Left lung (tissue), 10 donors: ENCODE measurements around the gene GIMAP1. TPM values are rescaled to one million over a fixed set of nuclear protein-coding genes. Genes with fewer than 3 reads are reported as not detected.
A peak's percentile ranks its signal among the peaks of the same experiment; 100 is the strongest.

Experiments used
- ATAC-seq: fragments of 200-7000 bp; cut with Tn5 transposase; one replicate; pipeline ENCODE4 v1.9.1; 2020; ENCODE audit warnings: moderate library complexity
- DNase-seq, 4 donors: peaks; one replicate each; pipeline ENCODE4 v3.0.0-alpha.2; 2013 to 2020
- H3K27ac ChIP-seq, 2 donors: fragments of 200-600 bp; sonication (generic) in 1 of 2; one replicate each; pipeline versions ENCODE4 v1.5.0 to v1.8.0; 2020 to 2021
- H3K27me3 ChIP-seq, 2 donors: fragments of 200-600 bp; sonication (generic) in 1 of 2; one replicate each; pipeline versions ENCODE4 v1.5.0 to v1.8.0; 2020 to 2021
- H3K36me3 ChIP-seq, 2 donors: fragments of 200-600 bp; sonication (generic) in 1 of 2; one replicate each; pipeline versions ENCODE4 v1.5.0 to v1.8.0; 2020 to 2021
- H3K4me1 ChIP-seq, 2 donors: fragments of 200-600 bp; one replicate each; pipeline ENCODE4 v1.8.0; 2021
- H3K4me3 ChIP-seq, 2 donors: fragments of 200-600 bp; sonication (generic) in 1 of 2; one replicate each; pipeline versions ENCODE4 v1.5.0 to v1.8.0; 2020 to 2021; ENCODE audit warnings: mild to moderate bottlenecking in 1 of 2
- H3K9me3 ChIP-seq, 2 donors: fragments of 200-600 bp; sonication (generic) in 1 of 2; one replicate each; pipeline versions ENCODE4 v1.5.0 to v1.8.0; 2020 to 2021
- CTCF ChIP-seq, 2 donors: fragments of 200-600 bp; sonication (generic) in 1 of 2; IDR thresholded peaks; one replicate each; pipeline versions ENCODE4 v1.5.0 to v1.8.0; 2021; ENCODE audit warnings: antibody characterized with exemption in 2 of 2
- intact Hi-C, 2 donors: fragments of 100-400 bp; cut with DNase I; formaldehyde crosslinking; loops; one replicate each; pipeline versions ENCODE4 v1.11.2 to v1.14.2; 2022
- polyA plus RNA-seq, 6 donors: library from polyadenylated mRNA; unstranded; fragments of 120-200 nt; gene quantifications; one replicate each; pipeline ENCODE4 v1.2.1, GENCODE V29; 2013; ENCODE audit not compliant: insufficient read length in 6 of 6
- total RNA-seq, 2 donors: library from RNA; stranded (reverse); fragmentation: NEBNext Ultra II Directional; extraction: Animal tissue kit (Norgen Biotek cat#: 25700); gene quantifications; one replicate each; pipeline ENCODE4 v1.2.1, GENCODE V29; 2021
- donor health status: DM: no; HTN: yes; CAD: no.
- donor health status: DM: no; HTN: no; CAD: no.

Gene GIMAP1
- total and polyA plus RNA-seq, 8 donors = 4.2 to 11.3 (median 5.7) TPM

- Histone ChIP-seq H3K27ac (peak overlapping the region; percentile 70 to 75), H3K4me1 (peaks cover 0 to 60% of the 10 kb centered on the region in 2 donors), H3K4me3 (peak overlapping the region in 1 of 2 donors; percentile 63), H3K27me3 (no peaks in the 10 kb centered on the region), H3K9me3 (no peaks in the 10 kb centered on the region), H3K36me3 (peaks cover 0 to 47% of the 10 kb centered on the region in 2 donors)
- DNase-seq (no peak), ATAC-seq (no peak)
- intact Hi-C loops = no loop called here
- TF ChIP-seq CTCF (IDR thresholded peaks at IDR 0.05) = no peak
Observed at GRCh38 chr7:150740053-150740452, 23.6 kb downstream of the GIMAP1 start.

- Histone ChIP-seq H3K9me3 (no peaks in the 10 kb centered on the region), H3K4me3 (peak overlapping the region in 1 of 2 donors; percentile 63), H3K27me3 (no peaks in the 10 kb centered on the region), H3K36me3 (peaks cover 0 to 48% of the 10 kb centered on the region in 2 donors), H3K4me1 (peaks cover 0 to 49% of the 10 kb centered on the region in 2 donors), H3K27ac (peak overlapping the region in 1 of 2 donors; percentile 34)
- intact Hi-C loops = no loop called here
- no peak for TF ChIP-seq CTCF (IDR thresholded peaks at IDR 0.05)
- no peak for DNase-seq
- no peak for ATAC-seq
Observed at GRCh38 chr7:150742286-150742968, 26.0 kb downstream of the GIMAP1 start.

- no peaks in the 10 kb centered on the region for H3K9me3 ChIP-seq
- intact Hi-C loops = no loop called here
- H3K27me3 ChIP-seq = no peaks in the 10 kb centered on the region
- peaks cover 0 to 48% of the 10 kb centered on the region in 2 donors for H3K36me3 ChIP-seq
- no peak for DNase-seq
- no peak for TF ChIP-seq CTCF (IDR thresholded peaks at IDR 0.05)
- ATAC-seq = no peak
- H3K4me1 ChIP-seq = peaks cover 0 to 49% of the 10 kb centered on the region in 2 donors
- H3K27ac ChIP-seq = no peak overlapping the region
- H3K4me3 ChIP-seq = peak overlapping the region in 1 of 2 donors; percentile 63
Observed at GRCh38 chr7:150744041-150744656, 27.7 kb downstream of the GIMAP1 start.

DNA sequence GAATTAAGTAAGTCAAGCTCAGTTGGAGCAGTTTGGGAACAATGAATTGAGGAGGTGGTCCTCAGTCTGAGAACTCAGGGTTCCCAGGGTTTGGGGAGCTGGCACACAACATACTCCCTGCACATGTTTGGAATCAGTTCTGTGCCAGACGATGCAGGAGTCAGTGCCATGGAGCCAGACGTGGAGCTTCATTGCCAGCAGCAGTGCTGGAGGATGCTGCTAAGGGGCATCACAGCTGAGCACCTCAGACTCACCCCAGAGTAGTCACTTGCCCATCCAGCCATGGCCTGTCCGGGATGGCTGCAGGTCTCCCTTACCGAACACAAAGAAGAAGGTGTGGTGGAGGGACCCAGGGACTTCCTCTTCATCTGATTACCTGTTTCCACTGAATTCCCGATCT, 28.7 kb downstream of the GIMAP1 start:
- peaks cover 0 to 48% of the 10 kb centered on the region in 2 donors for H3K36me3 ChIP-seq
- peak overlapping the region in 1 of 2 donors; percentile 7 for H3K27ac ChIP-seq
- no peaks in the 10 kb centered on the region for H3K9me3 ChIP-seq
- ATAC-seq (no peak), DNase-seq (no peak)
- TF ChIP-seq CTCF (IDR thresholded peaks at IDR 0.05) = no peak
- H3K4me3 ChIP-seq = no peak overlapping the region
- intact Hi-C loops = no loop called here
- H3K27me3 ChIP-seq = no peaks in the 10 kb centered on the region
- peaks cover 0 to 40% of the 10 kb centered on the region in 2 donors for H3K4me1 ChIP-seq

- no peak overlapping the region for H3K4me3 ChIP-seq
- peaks cover 0 to 40% of the 10 kb centered on the region in 2 donors for H3K36me3 ChIP-seq
- H3K4me1 ChIP-seq = peaks cover 0 to 33% of the 10 kb centered on the region in 2 donors
- peak overlapping the region in 1 of 2 donors; percentile 7 for H3K27ac ChIP-seq
- H3K27me3 ChIP-seq = no peaks in the 10 kb centered on the region
- no peak for TF ChIP-seq CTCF (IDR thresholded peaks at IDR 0.05)
- H3K9me3 ChIP-seq = no peaks in the 10 kb centered on the region
- intact Hi-C loops = no loop called here
- ATAC-seq (no peak), DNase-seq (peak in 1 of 4 donors; percentile 78)
Observed at GRCh38 chr7:150745876-150746275, 29.5 kb downstream of the GIMAP1 start.
